ENCODE results near the gene ZNF436. TPM values are rescaled to one million over a fixed set of nuclear protein-coding genes. Genes with fewer than 3 reads are reported as not detected.

The ZNF436 gene
- total RNA-seq, 1 donor from 2014 or later = 10.0 TPM

DNA sequence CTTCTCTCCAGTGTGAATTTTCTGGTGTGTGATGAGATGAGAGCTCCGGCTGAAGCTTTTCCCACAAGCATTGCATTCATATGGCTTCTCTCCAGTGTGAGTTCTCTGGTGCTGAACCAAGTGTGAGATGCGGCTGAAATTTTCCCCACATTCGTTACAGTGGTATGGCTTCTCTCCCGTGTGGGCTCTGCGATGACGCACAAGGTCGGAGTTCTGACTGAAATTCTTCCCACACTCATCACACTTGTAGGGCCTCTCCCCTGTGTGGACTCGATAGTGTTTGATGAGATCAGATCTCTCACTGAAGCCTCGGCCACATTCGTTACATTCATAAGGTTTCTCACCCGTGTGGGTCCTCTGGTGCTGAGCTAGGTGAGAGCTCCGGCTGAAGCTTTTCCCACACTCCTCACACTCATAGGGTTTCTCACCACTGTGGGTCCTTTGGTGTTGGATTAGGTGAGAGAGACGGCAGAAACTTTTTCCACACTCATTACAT is 7.4 kb downstream of the ZNF436 start:
- Mint-ChIP-seq H3K9me3 (peaks cover 30% of the 10 kb centered on the region), H3K27me3 (ENCODE audit: low read depth) (no peaks in the 10 kb centered on the region), H3K27ac (ENCODE audit: unreplicated experiment) (no peak overlapping the region), H3K4me1 (peaks cover 22% of the 10 kb centered on the region), H3K36me3 (ENCODE audit: low read depth) (peaks cover 63% of the 10 kb centered on the region), H3K4me3 (no peak overlapping the region)
- no peak for DNase-seq (ENCODE audit: low read depth, low spot score)
- TF ChIP-seq CTCF (conservative IDR thresholded peaks at IDR 0.05) = no peak

- H3K36me3 Mint-ChIP-seq (ENCODE audit: low read depth) = peaks cover 55% of the 10 kb centered on the region
- no peak overlapping the region for H3K4me3 Mint-ChIP-seq
- H3K9me3 Mint-ChIP-seq = peaks cover 30% of the 10 kb centered on the region
- H3K4me1 Mint-ChIP-seq = peaks cover 24% of the 10 kb centered on the region
- no peak for DNase-seq (ENCODE audit: low read depth, low spot score)
- no peaks in the 10 kb centered on the region for H3K27me3 Mint-ChIP-seq (ENCODE audit: low read depth)
- no peak for TF ChIP-seq CTCF (conservative IDR thresholded peaks at IDR 0.05)
- H3K27ac Mint-ChIP-seq (ENCODE audit: unreplicated experiment) = no peak overlapping the region
These were observed 11.2 kb downstream of the ZNF436 start for GRCh38 chr1:23358310-23358875.

GRCh38 chr1:23357138-23357908 is 12.3 kb downstream of the ZNF436 start:
- no peak for DNase-seq (ENCODE audit: low read depth, low spot score)
- no peaks in the 10 kb centered on the region for H3K27me3 Mint-ChIP-seq (ENCODE audit: low read depth)
- TF ChIP-seq CTCF (conservative IDR thresholded peaks at IDR 0.05) = no peak
- H3K27ac Mint-ChIP-seq (ENCODE audit: unreplicated experiment) = no peak overlapping the region
- peaks cover 25% of the 10 kb centered on the region for H3K9me3 Mint-ChIP-seq
- H3K4me3 Mint-ChIP-seq = peak overlapping the region; percentile 28
- H3K4me1 Mint-ChIP-seq = peaks cover 24% of the 10 kb centered on the region
- H3K36me3 Mint-ChIP-seq (ENCODE audit: low read depth) = peaks cover 44% of the 10 kb centered on the region

DNA sequence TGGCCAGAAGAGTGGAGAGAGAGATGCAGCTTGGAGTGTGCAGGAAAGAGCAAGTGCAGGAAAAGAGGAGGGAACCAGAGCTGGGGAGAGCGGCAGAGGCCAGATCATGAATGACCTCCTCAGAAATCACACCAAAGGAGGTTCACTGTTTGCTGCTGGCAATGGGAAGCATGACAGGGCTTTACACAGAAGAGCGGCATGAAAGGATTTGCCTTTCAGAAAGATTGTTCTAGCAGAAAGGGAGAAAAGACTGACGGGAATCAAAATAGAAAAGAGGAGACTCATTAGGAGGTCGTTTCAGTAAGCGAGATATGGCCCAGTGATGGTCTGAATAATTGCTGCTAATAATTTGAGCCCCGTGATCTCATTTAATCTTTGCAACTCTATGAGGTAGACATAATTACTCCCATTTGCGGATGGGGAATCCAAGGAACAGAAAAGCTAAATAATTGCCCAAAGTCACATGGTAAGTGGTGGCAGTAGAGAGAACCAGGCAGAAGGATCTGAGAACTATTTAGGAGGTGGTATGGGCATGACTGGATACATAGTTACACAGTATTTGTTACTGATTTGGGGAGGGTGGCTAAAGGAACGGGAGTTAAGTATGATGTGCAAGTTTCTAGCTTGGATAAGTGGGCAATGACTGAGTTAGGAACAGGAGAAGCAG is 13.0 kb downstream of the ZNF436 start:
- H3K4me1 Mint-ChIP-seq = peaks cover 24% of the 10 kb centered on the region
- DNase-seq (ENCODE audit: low read depth, low spot score) = no peak
- peak overlapping the region; percentile 18 for H3K4me3 Mint-ChIP-seq
- peak overlapping the region; percentile 16 for H3K27ac Mint-ChIP-seq (ENCODE audit: unreplicated experiment)
- H3K27me3 Mint-ChIP-seq (ENCODE audit: low read depth) = no peaks in the 10 kb centered on the region
- no peak for TF ChIP-seq CTCF (conservative IDR thresholded peaks at IDR 0.05)
- peaks cover 21% of the 10 kb centered on the region for H3K9me3 Mint-ChIP-seq
- peaks cover 37% of the 10 kb centered on the region for H3K36me3 Mint-ChIP-seq (ENCODE audit: low read depth)

DNA sequence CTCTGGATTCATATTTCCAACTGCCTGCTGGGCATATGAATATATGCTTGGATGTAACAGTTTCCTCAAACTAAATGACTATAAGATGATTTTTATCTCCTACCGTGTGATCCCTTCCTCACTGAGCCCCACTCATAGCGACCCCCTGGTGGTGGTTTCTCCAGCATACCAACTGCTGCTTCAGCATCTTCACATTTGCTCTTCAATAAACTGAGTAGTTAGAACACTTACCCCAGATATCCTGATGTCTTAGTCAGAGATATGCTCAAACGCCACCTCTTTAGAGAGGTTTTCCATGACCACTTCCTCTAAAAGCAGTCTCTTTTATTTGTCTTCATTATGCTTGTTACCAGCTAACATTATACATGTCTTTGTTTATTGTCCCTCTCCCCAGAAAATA is 15.4 kb downstream of the ZNF436 start:
- DNase-seq (ENCODE audit: low read depth, low spot score) = no peak
- peaks cover 14% of the 10 kb centered on the region for H3K36me3 Mint-ChIP-seq (ENCODE audit: low read depth)
- peaks cover 24% of the 10 kb centered on the region for H3K4me1 Mint-ChIP-seq
- no peak overlapping the region for H3K4me3 Mint-ChIP-seq
- H3K9me3 Mint-ChIP-seq = peaks cover 5% of the 10 kb centered on the region
- no peaks in the 10 kb centered on the region for H3K27me3 Mint-ChIP-seq (ENCODE audit: low read depth)
- TF ChIP-seq CTCF (conservative IDR thresholded peaks at IDR 0.05) = no peak
- H3K27ac Mint-ChIP-seq (ENCODE audit: unreplicated experiment) = no peak overlapping the region

Data from neural crest cell (in vitro differentiated cells).